ENCODE measurements around the gene ATG2B.
"Not testable (repeated sequence)": the region's sequence is repeated elsewhere in the genome, so short reads cannot be mapped to it uniquely, and the experiment has no call there.

ATG2B gene

DNA sequence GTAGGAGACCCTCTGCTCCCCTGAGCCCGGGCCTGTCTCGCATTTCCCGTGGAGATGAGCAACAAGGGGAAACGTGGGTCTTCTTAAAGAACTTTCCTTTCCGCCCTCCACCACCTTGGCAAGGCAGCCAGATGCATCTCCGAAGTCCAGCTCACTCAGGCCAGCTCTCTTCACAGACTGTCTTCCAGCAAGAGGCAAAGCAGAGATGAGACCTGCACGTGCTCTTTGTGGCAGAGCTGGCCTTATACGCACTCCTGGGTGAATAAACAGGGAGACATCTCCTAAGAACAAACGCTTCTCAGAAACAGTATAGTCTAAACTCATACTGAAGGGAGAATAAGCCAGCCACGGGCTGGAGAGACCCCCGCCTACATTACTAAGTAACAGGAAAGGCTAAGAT lies 108.5 kb downstream of the ATG2B start:
- in situ Hi-C loops (cut with MboI; ENCODE audit: low sequenced_read_pairs), result no loop called here

- in situ Hi-C loops (cut with MboI; ENCODE audit: low sequenced_read_pairs), result no loop called here
These were observed 110.1 kb downstream of the ATG2B start for GRCh38 chr14:96252999-96253539.

- in situ Hi-C loops (cut with MboI; ENCODE audit: low sequenced_read_pairs), result no loop called here
These were observed 110.7 kb downstream of the ATG2B start for GRCh38 chr14:96252323-96252998.

DNA sequence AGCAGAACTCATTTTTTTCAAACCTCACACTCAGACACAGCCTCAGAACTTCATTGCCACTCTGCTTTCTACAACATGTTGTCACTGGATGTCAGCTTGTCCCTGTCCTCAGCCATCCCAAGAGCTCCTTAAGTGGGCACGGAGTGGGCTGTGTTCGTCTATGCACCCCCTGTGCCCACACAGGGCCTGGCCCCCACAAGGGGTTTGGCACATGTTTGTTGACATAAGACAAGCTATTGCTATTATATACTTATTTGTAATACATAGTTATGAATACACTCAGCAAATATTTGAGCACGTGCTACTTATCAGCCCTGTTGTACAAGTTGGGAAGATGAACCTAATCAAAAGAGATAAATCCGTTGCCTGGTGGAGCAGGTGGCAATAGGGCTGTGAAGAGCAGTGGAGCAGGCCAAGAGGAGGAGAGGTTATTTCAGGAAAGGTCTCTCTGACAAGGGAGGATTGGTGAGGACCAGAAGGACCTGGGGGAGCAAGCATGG lies 111.4 kb downstream of the ATG2B start:
- in situ Hi-C loops (cut with MboI; ENCODE audit: low sequenced_read_pairs), result no loop called here

DNA sequence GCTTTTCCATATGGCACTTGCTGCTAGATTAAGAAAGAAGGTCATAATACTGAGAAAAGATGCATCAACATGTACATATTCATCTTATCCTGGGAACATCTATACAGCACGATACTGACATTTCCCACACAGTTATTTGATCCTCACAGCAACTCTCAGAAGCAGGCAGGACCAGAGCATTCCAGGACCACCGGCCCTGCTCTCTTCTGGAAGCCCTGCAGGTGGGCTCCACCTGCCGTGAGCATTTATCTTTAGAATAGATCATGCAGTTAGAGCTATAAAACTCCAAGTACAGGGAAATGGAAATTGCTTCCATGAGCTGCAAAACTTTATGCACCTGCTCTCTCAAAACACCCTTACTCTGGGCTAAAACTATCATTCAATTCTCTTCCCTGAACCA lies 112.7 kb downstream of the ATG2B start:
- in situ Hi-C loops (cut with MboI; ENCODE audit: low sequenced_read_pairs), result no loop called here

DNA sequence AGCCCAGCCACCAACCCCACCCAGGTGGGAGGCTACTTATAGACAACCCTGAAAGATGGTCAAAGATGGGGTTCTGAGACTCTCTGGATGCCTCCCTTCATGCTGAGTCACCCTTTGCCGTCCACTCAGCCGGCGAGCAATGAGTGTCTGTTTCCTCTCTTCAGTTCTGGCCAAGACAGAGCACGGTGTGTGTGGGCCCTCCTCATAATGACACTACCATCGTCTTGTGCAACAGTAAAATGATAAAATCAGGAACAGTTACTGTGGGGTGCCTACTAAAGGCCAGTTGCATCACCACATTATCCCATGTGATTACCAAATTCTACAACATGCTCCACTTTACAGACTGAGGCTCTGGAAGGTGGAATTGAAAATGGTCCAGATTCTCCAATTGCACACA lies 114.1 kb downstream of the ATG2B start:
- in situ Hi-C loops (cut with MboI; ENCODE audit: low sequenced_read_pairs), result no loop called here

DNA sequence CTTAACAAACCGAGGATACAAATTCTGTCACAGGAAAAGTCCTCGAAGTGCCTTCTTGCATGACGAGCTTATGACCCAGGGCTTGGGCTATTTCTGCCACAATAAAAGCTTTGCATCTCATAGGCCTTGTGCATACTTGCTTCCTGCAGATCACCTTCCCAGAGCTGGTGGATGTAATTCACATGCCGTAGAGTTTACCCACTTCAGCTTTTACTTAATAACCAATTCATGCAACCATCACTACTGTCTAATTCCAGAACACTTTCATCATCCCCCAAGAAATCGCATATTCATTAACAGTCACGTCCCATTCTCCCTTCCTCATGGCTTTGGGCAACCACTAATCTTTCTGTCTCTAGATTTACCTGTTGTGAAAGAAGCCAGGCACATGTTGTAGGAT lies 116.1 kb downstream of the ATG2B start:
- in situ Hi-C loops (cut with MboI; ENCODE audit: low sequenced_read_pairs), result no loop called here

DNA sequence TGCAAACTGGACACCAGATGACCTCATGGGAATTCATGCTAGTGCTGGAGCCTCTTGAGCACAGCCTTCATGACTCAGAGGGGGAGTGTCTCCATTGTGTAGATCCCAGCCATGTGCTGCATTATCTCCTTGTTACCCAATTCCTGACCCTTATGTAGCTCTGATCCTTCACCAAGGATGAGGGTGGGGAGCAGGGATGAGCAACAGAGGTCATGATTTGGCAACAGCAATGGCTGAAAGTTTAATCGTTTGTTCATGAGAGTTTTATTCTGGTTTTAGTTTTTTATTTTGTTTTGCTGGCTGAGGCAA lies 116.6 kb downstream of the ATG2B start:
- in situ Hi-C loops (cut with MboI; ENCODE audit: low sequenced_read_pairs), result no loop called here

DNA sequence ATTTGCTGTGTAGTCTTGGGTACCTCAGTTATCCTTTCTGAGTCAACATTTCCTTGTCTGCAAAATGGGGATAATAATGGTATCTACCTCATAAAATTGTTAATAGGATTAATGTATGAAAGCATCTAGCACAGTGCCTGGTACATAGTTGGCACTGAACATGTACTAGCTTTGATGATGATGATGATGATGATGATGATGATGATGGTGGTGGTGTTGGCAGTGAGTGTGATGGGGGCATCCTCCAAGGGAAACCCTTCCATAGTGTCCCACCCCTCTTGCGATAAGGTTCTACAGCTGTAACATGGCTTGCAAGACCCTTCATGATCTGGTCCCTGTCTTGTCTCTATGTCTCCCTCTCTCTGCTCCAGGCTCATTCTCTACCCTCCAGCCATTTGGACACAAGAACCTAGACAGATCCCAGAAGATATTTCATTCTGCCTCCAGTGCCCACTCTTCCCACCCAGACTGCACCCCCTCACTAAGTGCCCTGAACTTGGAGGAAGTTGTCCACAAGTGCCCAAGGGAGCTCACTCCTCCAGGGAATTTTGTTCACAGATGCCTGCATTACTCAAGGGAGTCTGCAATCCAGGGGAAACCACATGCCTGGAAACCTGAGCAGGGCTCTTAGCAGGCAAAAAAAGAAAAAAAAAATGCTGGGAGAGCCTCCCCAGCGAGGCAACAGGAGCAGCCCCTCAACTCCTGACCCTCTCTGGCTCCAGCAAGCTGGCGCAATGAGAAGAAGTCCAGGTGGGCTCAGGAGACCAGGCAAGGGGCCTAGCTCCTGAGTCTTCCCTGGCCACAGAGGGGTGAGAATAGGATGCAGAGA lies 117.2 kb downstream of the ATG2B start:
- in situ Hi-C loops (cut with MboI; ENCODE audit: low sequenced_read_pairs), result no loop called here

DNA sequence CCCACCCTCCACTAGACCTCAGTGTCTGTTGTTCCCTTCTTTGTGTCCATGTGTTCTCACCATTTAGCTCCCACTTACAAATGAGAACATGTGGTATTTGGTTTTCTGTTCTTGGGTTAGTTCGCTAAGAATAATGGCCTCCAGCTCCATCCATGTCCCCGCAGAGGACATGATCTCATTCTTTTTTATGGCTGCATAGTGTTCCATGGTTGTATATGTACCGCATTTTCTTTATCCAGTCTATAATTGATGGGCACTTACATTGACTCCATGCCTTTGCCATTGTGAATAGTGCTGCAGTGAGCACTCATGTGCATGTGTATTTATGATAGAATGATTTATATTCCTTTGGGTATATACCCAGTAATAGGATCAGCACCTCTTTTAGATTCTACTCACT lies 118.1 kb downstream of the ATG2B start:
- in situ Hi-C loops (cut with MboI; ENCODE audit: low sequenced_read_pairs), result not testable (repeated sequence)

DNA sequence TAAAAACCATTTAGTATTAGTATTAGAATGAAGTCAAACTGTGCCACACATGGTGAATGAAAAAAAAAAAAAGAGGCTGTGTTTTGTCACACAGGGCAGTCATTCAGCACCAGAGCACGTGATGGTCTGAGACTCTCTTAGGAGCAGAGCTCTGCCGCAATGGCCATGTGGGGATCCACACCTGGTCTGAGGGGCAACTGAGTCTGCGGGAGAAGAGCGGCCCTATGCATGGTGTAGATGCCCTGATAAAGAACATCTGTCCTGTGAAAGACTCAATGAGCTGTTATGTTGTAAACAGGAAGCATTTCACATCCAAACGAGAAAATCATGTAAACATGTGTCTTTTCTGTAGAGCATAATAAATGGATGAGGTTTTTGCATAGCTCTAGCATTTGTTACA lies 119.4 kb downstream of the ATG2B start:
- in situ Hi-C loops (cut with MboI; ENCODE audit: low sequenced_read_pairs), result no loop called here

- in situ Hi-C loops (cut with MboI; ENCODE audit: low sequenced_read_pairs), result no loop called here
These were observed 121.0 kb downstream of the ATG2B start for GRCh38 chr14:96242126-96242525.

GRCh38 chr14:96240641-96241040 lies 122.5 kb downstream of the ATG2B start:
- in situ Hi-C loops (cut with MboI; ENCODE audit: low sequenced_read_pairs), result no loop called here

GRCh38 chr14:96239711-96240141 lies 123.4 kb downstream of the ATG2B start:
- in situ Hi-C loops (cut with MboI; ENCODE audit: low sequenced_read_pairs), result no loop called here

DNA sequence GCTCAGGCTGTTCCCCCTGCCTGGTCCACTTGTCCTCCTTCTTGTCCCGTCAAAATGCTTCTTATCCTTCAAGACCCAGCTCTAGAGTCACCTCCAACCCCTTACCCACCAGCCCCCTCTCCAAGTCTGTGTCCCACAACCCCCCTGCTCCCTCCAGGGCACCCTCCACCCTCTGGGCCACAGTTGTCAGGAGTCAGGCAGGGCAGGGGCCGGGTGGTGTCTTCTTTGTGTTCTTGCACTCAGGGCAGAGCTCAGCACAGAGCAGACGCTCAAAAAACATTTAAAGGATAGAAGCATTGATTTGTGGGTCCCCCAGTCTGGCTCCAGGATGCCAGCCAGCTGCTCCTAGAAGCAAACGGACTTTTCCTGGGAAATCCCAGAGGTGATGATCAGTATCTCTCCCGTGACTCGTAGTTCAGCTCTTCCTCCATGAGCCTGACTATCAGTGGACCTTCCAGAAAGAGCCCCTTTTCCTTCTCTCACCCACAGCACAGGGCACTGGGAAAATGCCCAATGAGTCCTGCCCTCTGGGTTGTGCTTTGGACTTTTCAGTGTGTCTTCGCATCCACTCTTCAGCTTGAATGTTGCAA lies 124.4 kb downstream of the ATG2B start:
- in situ Hi-C loops (cut with MboI; ENCODE audit: low sequenced_read_pairs), result no loop called here

DNA sequence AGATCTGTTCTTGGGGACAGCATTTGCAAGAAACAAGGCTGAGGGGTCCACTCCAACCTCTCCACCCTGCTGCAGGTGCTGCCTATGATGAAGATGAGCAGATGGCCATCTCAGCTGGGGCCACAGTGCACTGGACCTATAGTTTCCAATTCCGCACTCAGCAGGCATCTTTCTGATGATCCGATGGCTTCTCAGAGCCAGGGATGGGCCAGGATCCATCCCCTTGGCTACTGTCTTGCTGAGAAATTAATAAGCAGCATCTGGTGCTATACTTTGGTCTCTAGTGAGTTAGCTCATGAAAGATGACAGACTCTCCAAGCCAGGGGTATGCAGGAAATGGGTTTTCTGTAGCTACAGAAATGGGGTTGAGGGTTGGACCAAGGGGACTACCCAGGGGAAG lies 125.5 kb downstream of the ATG2B start:
- in situ Hi-C loops (cut with MboI; ENCODE audit: low sequenced_read_pairs), result no loop called here

GRCh38 chr14:96235426-96235825 lies 127.7 kb downstream of the ATG2B start:
- in situ Hi-C loops (cut with MboI; ENCODE audit: low sequenced_read_pairs), result no loop called here

- in situ Hi-C loops (cut with MboI; ENCODE audit: low sequenced_read_pairs), result no loop called here
These were observed 129.5 kb downstream of the ATG2B start for GRCh38 chr14:96233661-96234060.

- in situ Hi-C loops (cut with MboI; ENCODE audit: low sequenced_read_pairs), result no loop called here
These were observed 130.6 kb downstream of the ATG2B start for GRCh38 chr14:96232506-96232905.

- in situ Hi-C loops (cut with MboI; ENCODE audit: low sequenced_read_pairs), result no loop called here
These were observed 131.5 kb downstream of the ATG2B start for GRCh38 chr14:96231526-96232130.

- in situ Hi-C loops (cut with MboI; ENCODE audit: low sequenced_read_pairs), result no loop called here
These were observed 132.1 kb downstream of the ATG2B start for GRCh38 chr14:96231056-96231455.

All from HL-60/S4 treated with phorbol 12-myristate 13-acetate at 8.2 ng/mL for 4 days and 3 days (cell line).